ENCODE data around the gene HAP1.

The HAP1 gene

GRCh38 chr17:41730479-41730878, 4.0 kb downstream of the HAP1 start:
- Mint-ChIP-seq H3K4me3 (no peak overlapping the region), H3K27ac (peak overlapping the region in 1 of 2 donors; percentile 5), H3K36me3 (ENCODE audit: insufficient read depth) (no peaks in the 10 kb centered on the region), H3K9me3 (no peaks in the 10 kb centered on the region), H3K4me1 (ENCODE audit: low read depth in 2 of 2) (peaks cover 3 to 4% of the 10 kb centered on the region in 2 donors), H3K27me3 (peaks cover 41 to 74% of the 10 kb centered on the region in 2 donors)
- ATAC-seq (replicated peaks) (no peak), DNase-seq (no peak)

GRCh38 chr17:41728056-41728455, 6.4 kb downstream of the HAP1 start:
- H3K27me3 Mint-ChIP-seq: peaks cover 32 to 70% of the 10 kb centered on the region in 2 donors

DNA sequence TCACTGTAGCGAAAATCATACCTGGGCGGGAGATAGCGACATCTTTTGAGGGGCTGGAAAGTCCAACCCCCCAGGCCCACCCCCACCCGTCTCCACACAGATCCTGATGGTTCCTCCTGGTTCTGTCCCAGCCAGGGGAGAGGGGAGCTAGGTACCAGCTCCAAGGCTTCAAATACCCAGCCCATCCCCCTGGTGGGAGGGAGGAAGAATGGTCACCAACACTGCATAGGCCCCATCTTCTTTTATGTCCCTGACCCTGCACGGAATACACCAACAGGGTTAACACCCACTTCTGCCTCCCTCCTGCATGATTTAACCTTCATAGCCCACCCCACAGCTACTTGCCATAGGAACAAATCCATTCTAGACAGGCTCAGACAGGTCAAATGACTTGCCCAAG, 9.3 kb downstream of the HAP1 start:
- H3K4me3 Mint-ChIP-seq: no peak overlapping the region

More at GRCh38 chr17:41728056-41728455, 6.4 kb downstream of the HAP1 start:
- Mint-ChIP-seq H3K36me3 (ENCODE audit: insufficient read depth) (no peaks in the 10 kb centered on the region), H3K27ac (no peak overlapping the region), H3K9me3 (no peaks in the 10 kb centered on the region), H3K4me1 (ENCODE audit: low read depth in 2 of 2) (no peaks in the 10 kb centered on the region), H3K4me3 (no peak overlapping the region)
- no peak for ATAC-seq (replicated peaks)
- no peak for DNase-seq

DNA sequence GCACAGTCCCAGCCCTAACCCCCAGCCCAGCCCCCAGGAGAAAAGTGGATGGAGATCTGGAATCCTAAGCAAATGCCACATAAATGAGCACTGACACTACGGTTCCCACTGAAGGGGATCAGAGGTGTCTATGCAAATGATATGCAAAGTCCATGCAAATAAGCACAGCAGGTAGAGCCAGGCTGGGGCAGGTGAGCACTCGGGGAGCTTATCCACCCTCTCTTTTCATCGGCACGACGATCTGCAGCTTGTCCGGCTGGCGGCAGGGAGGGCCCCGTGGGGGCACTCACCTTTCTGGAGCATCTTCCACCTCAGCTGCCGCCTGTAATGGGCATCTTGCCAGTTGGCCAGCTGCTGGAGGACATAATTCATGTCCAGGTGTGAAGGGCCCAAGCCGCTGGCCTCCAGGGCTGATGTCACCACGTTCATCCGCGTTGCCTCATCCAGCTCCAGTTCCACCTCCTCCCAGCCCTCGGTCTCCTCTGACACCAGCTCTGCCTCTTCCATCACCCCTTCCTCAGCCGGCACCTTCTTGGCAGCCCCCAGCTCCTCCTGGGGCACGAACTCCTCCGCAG, 9.9 kb downstream of the HAP1 start:
- peaks cover 22 to 63% of the 10 kb centered on the region in 2 donors for H3K27me3 Mint-ChIP-seq
- no peak overlapping the region for H3K4me3 Mint-ChIP-seq
- DNase-seq: no peak

More for the DNA sequence above, 9.3 kb downstream of the HAP1 start:
- H3K4me1 Mint-ChIP-seq (ENCODE audit: low read depth in 2 of 2): no peaks in the 10 kb centered on the region
- no peaks in the 10 kb centered on the region for H3K36me3 Mint-ChIP-seq (ENCODE audit: insufficient read depth)
- peaks cover 22 to 63% of the 10 kb centered on the region in 2 donors for H3K27me3 Mint-ChIP-seq
- no peaks in the 10 kb centered on the region for H3K9me3 Mint-ChIP-seq
- no peak overlapping the region for H3K27ac Mint-ChIP-seq
- ATAC-seq (replicated peaks) (no peak), DNase-seq (no peak)

DNA sequence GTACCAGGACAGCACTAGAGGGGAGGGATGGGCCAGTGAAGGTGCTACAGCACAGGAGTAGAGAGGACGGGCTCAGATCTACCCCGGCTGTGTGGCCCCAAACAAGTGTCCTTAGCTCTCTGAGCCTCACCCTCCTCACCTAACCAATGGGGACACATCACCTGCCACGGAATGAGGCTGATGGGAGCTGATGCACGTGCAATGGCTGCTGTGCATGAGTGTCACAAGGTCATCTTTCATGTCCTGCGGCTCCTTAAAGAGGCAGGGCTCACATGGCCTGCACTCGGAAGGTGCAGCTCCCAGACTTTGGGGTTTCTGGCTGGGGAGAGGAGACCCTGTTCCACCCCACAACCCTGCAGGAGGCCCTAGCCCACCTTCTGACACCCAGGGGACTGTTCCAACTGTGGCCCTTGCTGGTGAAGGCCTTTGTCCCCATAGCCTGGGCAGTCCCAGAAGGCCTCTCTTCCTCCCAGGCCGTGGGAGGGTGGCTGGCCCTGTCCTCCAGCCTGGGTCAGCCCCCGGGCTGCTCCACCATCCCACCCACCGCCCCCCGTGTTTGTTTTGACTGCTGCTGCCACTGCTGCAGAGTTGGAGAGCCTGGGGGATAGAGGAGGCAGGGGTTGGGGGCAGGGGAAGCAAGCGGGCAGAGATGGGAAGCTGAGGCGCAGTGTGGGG, 10.5 kb downstream of the HAP1 start:
- no peaks in the 10 kb centered on the region for H3K4me1 Mint-ChIP-seq (ENCODE audit: low read depth in 2 of 2)
- H3K27ac Mint-ChIP-seq: no peak overlapping the region
- H3K36me3 Mint-ChIP-seq (ENCODE audit: insufficient read depth): no peaks in the 10 kb centered on the region
- peaks cover 22 to 63% of the 10 kb centered on the region in 2 donors for H3K27me3 Mint-ChIP-seq
- ATAC-seq (replicated peaks): no peak
- no peak overlapping the region for H3K4me3 Mint-ChIP-seq
- no peak for DNase-seq
- no peaks in the 10 kb centered on the region for H3K9me3 Mint-ChIP-seq

More for the DNA sequence above, 9.9 kb downstream of the HAP1 start:
- no peak for ATAC-seq (replicated peaks)
- no peaks in the 10 kb centered on the region for H3K36me3 Mint-ChIP-seq (ENCODE audit: insufficient read depth)
- no peak overlapping the region for H3K27ac Mint-ChIP-seq
- H3K9me3 Mint-ChIP-seq: no peaks in the 10 kb centered on the region
- no peaks in the 10 kb centered on the region for H3K4me1 Mint-ChIP-seq (ENCODE audit: low read depth in 2 of 2)

- Mint-ChIP-seq H3K27me3 (peaks cover 22 to 48% of the 10 kb centered on the region in 2 donors), H3K4me1 (ENCODE audit: low read depth in 2 of 2) (peaks cover 0 to 4% of the 10 kb centered on the region in 2 donors), H3K4me3 (no peak overlapping the region), H3K27ac (no peak overlapping the region), H3K36me3 (ENCODE audit: insufficient read depth) (no peaks in the 10 kb centered on the region), H3K9me3 (no peaks in the 10 kb centered on the region)
- DNase-seq (no peak), ATAC-seq (replicated peaks) (no peak)
Measured at GRCh38 chr17:41722231-41722630, 12.2 kb downstream of the HAP1 start.

GRCh38 chr17:41718287-41718645, 16.2 kb downstream of the HAP1 start:
- no peak for ATAC-seq (replicated peaks)
- no peak for DNase-seq
- Mint-ChIP-seq H3K27ac (no peak overlapping the region), H3K27me3 (peaks cover 9 to 21% of the 10 kb centered on the region in 2 donors), H3K36me3 (ENCODE audit: insufficient read depth) (no peaks in the 10 kb centered on the region), H3K4me1 (ENCODE audit: low read depth in 2 of 2) (peaks cover 0 to 4% of the 10 kb centered on the region in 2 donors), H3K9me3 (no peaks in the 10 kb centered on the region), H3K4me3 (no peak overlapping the region)

- H3K36me3 Mint-ChIP-seq (ENCODE audit: insufficient read depth): no peaks in the 10 kb centered on the region
- ATAC-seq (replicated peaks) (no peak), DNase-seq (no peak)
- peaks cover 6 to 17% of the 10 kb centered on the region in 2 donors for H3K27me3 Mint-ChIP-seq
- H3K9me3 Mint-ChIP-seq: no peaks in the 10 kb centered on the region
- peaks cover 0 to 4% of the 10 kb centered on the region in 2 donors for H3K4me1 Mint-ChIP-seq (ENCODE audit: low read depth in 2 of 2)
- H3K27ac Mint-ChIP-seq: no peak overlapping the region
- H3K4me3 Mint-ChIP-seq: no peak overlapping the region
Measured at GRCh38 chr17:41717408-41718286, 16.8 kb downstream of the HAP1 start.

DNA sequence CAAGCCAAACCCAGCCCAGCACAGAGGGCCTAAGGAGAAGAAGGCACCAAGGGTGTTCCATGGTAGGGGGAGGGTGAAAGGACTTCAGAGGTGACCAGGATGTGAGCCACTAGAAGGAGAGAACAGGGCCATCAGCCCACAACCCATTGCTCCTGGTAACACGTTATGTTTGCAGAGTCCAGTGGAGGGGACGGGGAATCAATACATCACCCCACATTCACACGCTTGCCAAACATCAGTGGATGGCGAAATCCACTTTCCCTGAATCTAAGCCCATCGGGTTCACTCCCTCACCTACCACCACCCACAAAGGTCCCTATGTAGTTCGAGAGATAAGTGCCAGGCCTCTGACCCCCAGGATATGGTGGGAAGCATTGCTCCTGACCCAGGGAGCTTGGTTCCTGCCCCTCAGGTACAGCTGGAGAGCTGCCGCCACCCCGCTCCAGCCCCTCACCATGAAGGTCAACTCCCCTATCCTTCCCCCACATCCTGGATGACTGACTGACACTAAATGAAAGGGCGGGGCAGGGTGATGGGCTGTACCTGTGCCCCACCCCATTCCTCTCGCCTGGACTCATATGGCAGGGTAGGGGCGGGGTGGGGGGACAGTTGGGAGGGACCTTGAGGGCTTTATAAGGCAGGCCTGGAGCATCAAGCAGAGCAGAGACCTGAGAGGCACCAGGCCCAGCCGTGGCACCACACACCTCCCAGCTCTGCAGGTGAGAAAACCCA, 22.6 kb downstream of the HAP1 start, which contains the start of gene GAST:
Gene GAST, plus strand, starts transcription at position 663 of the 732 bp plus-strand sequence. CDS start 3,106 bp downstream, outside the sequence.
- no peak for DNase-seq
- no peak within 1 kb of the TSS for H3K4me3 Mint-ChIP-seq
- no peak for ATAC-seq (replicated peaks)
- peaks cover 0 to 4% of the 10 kb centered on the region in 2 donors for H3K4me1 Mint-ChIP-seq (ENCODE audit: low read depth in 2 of 2)
- no peaks in the 10 kb centered on the region for H3K9me3 Mint-ChIP-seq
- peaks cover 21 to 45% of the 10 kb centered on the region in 2 donors for H3K27me3 Mint-ChIP-seq
- no peak within 1 kb of the TSS for H3K27ac Mint-ChIP-seq
- H3K36me3 Mint-ChIP-seq (ENCODE audit: insufficient read depth): no peaks in the 10 kb centered on the region

DNA sequence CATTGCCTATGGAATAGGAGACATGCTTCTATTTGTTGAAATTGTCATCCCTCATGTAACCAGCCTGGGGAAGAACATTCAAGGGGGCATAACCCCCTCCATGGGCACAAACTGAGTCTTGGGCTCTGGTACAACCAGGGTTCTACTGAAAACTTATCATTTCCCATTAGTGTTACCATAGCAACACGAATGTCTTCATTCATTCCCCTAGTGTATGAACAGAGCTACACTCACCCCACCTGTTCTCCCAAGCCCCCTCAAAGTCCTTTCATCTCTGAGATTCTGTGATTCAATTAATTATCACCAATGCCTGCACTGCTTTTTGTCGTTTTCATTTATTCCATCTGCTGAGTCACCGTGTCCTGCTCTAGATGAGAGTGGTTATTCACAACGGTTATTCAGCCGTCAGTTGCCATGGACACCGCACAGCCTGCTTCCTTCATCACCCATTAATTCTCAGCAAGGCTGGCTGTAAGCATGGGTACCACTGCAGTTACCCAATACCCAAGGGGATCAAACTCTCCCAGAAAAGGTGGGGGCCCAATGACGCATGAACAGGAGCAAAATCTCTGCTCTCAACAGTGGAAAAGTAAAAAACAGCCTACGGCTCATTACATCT, 23.9 kb downstream of the HAP1 start:
- DNase-seq: no peak

GRCh38 chr17:41707803-41708669, 26.4 kb downstream of the HAP1 start:
- H3K4me1 Mint-ChIP-seq (ENCODE audit: low read depth in 2 of 2): peaks cover 0 to 4% of the 10 kb centered on the region in 2 donors
- ATAC-seq (replicated peaks) (no peak), DNase-seq (no peak)
- H3K36me3 Mint-ChIP-seq (ENCODE audit: insufficient read depth): no peaks in the 10 kb centered on the region
- H3K4me3 Mint-ChIP-seq: no peak overlapping the region
- H3K27ac Mint-ChIP-seq: no peak overlapping the region
- peaks cover 29 to 62% of the 10 kb centered on the region in 2 donors for H3K27me3 Mint-ChIP-seq
- no peaks in the 10 kb centered on the region for H3K9me3 Mint-ChIP-seq

More for the DNA sequence above, 23.9 kb downstream of the HAP1 start:
- Mint-ChIP-seq H3K27me3 (peaks cover 22 to 58% of the 10 kb centered on the region in 2 donors), H3K4me1 (ENCODE audit: low read depth in 2 of 2) (peaks cover 0 to 4% of the 10 kb centered on the region in 2 donors), H3K36me3 (ENCODE audit: insufficient read depth) (no peaks in the 10 kb centered on the region), H3K27ac (no peak overlapping the region), H3K9me3 (no peaks in the 10 kb centered on the region), H3K4me3 (no peak overlapping the region)
- ATAC-seq (replicated peaks): no peak

Measured in effector memory CD8-positive, alpha-beta T cell (primary cell).